ENCODE results near the gene YEATS2.

GRCh38 chr3:183699238-183699947 lies 1.8 kb downstream of the YEATS2 start:
- TF ChIP-seq CTCF (IDR thresholded peaks at IDR 0.05; ENCODE audit: insufficient read depth, low read depth, low read length) (no peak), EZH2 (IDR thresholded peaks at IDR 0.05; ENCODE audit: insufficient read depth, low read length) (no peak)

All from astrocyte (in vitro differentiated cells and primary cell).